SK-N-MC (cell line): ENCODE results near the gene TKFC.

ENCODE experiments used
- DNase-seq: peaks from one replicate; pipeline ENCODE4 v3.0.0-alpha.2; 2011; ENCODE audit warnings: low read depth, low spot score
- H3K27ac ChIP-seq: fragments of 200-600 bp; sonication (generic); 2 replicates; pipeline ENCODE4 v1.5.1; 2016; ENCODE audit warnings: mixed run types
- H3K36me3 ChIP-seq: fragments of 200-600 bp; sonication (generic); 2 replicates; pipeline ENCODE4 v1.6.1; 2017; ENCODE audit warnings: antibody characterized with exemption, low read length, mixed read lengths; ENCODE audit not compliant: insufficient read depth
- H3K4me3 ChIP-seq: fragments of 200-600 bp; sonication (generic); 2 replicates; pipeline ENCODE4 v1.5.1; 2016
- H3K9ac ChIP-seq: fragments of 200-600 bp; sonication (generic); 2 replicates; pipeline ENCODE4 v1.8.0; 2017; ENCODE audit warnings: mixed run types, mixed read lengths; ENCODE audit not compliant: insufficient read length
- H3K9me3 ChIP-seq: fragments of 200-600 bp; sonication (generic); 2 replicates; pipeline ENCODE4 v1.6.1; 2017; ENCODE audit warnings: low read depth, mild to moderate bottlenecking, antibody characterized with exemption, low read length, moderate library complexity, mixed read lengths
- EZH2 ChIP-seq: fragments of 200-600 bp; sonication (generic); IDR thresholded peaks from one replicate; pipeline ENCODE4 v1.6.1; 2017; ENCODE audit warnings: antibody characterized with exemption
- FOXP2 ChIP-seq: optimal IDR thresholded peaks from 2 replicates; pipeline ENCODE3; 2011; ENCODE audit warnings: mild to moderate bottlenecking, moderate library complexity; ENCODE audit not compliant: insufficient read depth; ENCODE audit errors: extremely low read length, control extremely low read depth
- POLR2AphosphoS5 ChIP-seq: IDR thresholded peaks from 2 replicates; pipeline ENCODE4 v1.6.1; 2012; ENCODE audit warnings: mild to moderate bottlenecking, low read depth, low read length, borderline replicate concordance

Gene TKFC

DNA sequence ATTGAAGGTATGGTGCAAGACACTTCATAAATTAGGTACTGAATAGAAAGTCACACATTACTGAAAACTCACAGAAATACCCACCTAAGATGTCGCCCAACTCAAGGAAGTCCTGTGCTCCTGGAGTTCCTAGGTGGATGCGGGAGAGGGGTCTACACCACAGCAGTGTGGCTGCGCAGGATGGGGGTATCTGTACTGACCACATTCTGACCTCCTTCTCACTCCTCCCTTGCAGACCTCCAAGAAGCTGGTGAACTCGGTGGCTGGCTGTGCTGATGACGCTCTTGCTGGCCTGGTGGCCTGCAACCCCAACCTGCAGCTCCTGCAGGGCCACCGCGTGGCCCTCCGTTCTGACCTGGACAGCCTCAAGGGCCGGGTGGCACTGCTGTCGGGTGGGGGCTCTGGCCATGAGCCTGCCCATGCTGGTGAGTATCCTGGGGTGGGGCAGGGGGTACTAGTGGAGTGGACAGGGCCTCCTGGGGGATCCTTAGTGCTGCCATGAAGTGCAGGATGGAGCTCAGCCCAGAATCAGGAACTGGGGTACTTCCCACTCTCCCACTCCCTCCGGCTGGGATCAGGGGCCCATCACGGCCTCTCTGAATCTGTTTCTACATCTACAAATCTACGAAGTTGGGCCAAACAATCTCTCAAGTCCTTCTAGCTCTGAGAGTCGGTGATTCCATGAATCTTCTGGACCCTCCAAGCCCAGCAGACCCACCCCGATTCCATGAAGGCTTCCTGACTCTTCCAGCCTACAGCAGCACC is 4.9 kb downstream of the TKFC start:
- no peaks in the 10 kb centered on the region for H3K9me3 ChIP-seq
- H3K36me3 ChIP-seq: no peaks in the 10 kb centered on the region
- TF ChIP-seq EZH2: no peak
- no peak for TF ChIP-seq FOXP2
- no peak for TF ChIP-seq POLR2AphosphoS5
- H3K9ac ChIP-seq: no peak overlapping the region
- H3K4me3 ChIP-seq: no peak overlapping the region
- no peak overlapping the region for H3K27ac ChIP-seq
- no peak for DNase-seq

- Histone ChIP-seq H3K27ac (no peak overlapping the region), H3K4me3 (no peak overlapping the region), H3K9me3 (no peaks in the 10 kb centered on the region), H3K36me3 (no peaks in the 10 kb centered on the region), H3K9ac (no peak overlapping the region)
- no peak for DNase-seq
- TF ChIP-seq EZH2: no peak
- no peak for TF ChIP-seq POLR2AphosphoS5
- no peak for TF ChIP-seq FOXP2
Measured at GRCh38 chr11:61338783-61339489, 5.9 kb downstream of the TKFC start.

DNA sequence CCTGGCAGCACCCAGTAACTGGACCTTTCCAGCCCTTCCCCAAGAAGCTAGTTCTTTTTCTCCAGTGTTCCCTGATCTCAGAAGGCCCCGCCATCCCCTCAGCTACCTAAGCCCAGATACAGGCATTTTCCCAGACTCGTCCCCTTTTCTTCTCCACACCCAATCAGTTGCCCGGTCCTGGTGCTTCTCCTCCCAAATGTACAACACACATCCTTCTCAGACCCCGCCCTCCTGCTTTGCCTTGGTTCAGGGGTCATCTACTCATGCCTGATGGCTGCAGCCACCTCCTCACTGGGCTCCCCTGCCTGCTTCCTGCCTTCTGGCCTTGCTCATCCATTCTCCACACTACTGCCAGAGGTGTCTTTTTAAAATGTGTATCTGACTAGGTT is 6.5 kb downstream of the TKFC start:
- Histone ChIP-seq H3K9ac (no peak overlapping the region), H3K27ac (no peak overlapping the region), H3K9me3 (no peaks in the 10 kb centered on the region), H3K36me3 (no peaks in the 10 kb centered on the region), H3K4me3 (no peak overlapping the region)
- DNase-seq: no peak
- TF ChIP-seq EZH2 (no peak), FOXP2 (no peak), POLR2AphosphoS5 (no peak)

DNA sequence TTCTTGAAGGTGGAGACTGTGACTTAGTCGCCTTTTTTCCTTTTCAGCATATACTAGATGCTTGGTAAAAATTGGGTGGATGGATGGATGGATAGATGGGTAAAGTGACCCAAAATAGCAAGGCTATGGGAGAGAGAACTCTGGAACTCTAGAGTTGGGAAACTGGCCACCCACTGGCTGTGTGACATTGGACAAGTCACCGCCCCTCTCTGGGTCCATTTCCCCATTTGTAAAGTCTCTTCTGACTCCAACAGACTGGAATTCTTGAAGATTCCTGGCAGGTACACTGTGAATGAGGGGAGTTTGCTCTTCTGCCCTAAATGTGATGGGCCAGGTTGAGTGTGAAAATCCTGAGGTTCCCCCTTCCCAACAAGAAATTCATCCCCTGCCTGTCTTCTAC is 8.0 kb downstream of the TKFC start:
- no peak for DNase-seq
- H3K9ac ChIP-seq: no peak overlapping the region
- no peak overlapping the region for H3K27ac ChIP-seq
- no peaks in the 10 kb centered on the region for H3K9me3 ChIP-seq
- H3K36me3 ChIP-seq: no peaks in the 10 kb centered on the region
- TF ChIP-seq FOXP2 (no peak), POLR2AphosphoS5 (no peak), EZH2 (no peak)
- H3K4me3 ChIP-seq: no peak overlapping the region

GRCh38 chr11:61341706-61342105 is 8.7 kb downstream of the TKFC start:
- TF ChIP-seq POLR2AphosphoS5 (no peak), FOXP2 (no peak), EZH2 (no peak)
- Histone ChIP-seq H3K27ac (no peak overlapping the region), H3K36me3 (no peaks in the 10 kb centered on the region), H3K9me3 (no peaks in the 10 kb centered on the region), H3K9ac (no peak overlapping the region), H3K4me3 (no peak overlapping the region)
- no peak for DNase-seq

DNA sequence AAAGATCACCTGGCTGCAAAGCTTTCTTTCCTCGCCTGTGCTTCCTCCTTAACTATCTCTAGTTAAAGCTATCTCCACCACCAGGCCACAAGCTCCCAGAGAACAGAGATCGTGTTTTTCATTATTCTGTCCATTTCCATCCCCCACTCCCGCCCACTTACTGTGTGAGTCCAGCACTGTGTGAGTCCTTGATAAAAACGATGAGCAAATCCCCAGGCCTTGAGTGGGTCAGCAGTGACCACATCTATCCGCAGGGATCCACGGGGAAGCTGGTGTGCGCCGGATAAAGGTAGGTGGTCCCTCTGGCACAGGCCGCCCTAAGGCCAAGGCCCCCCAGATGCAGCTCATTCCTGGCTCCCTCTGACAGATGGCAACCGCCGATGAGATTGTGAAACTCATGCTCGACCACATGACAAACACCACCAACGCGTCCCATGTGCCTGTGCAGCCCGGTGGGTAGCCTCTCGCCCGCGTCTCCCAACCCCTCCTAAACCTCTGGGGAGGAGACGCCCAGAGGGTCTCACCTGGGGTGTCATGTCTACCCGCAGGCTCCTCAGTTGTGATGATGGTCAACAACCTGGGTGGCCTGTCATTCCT is 9.3 kb downstream of the TKFC start:
- Histone ChIP-seq H3K9ac (no peak overlapping the region), H3K36me3 (no peaks in the 10 kb centered on the region), H3K4me3 (no peak overlapping the region), H3K9me3 (no peaks in the 10 kb centered on the region), H3K27ac (no peak overlapping the region)
- no peak for DNase-seq
- TF ChIP-seq EZH2 (no peak), POLR2AphosphoS5 (no peak), FOXP2 (no peak)

DNA sequence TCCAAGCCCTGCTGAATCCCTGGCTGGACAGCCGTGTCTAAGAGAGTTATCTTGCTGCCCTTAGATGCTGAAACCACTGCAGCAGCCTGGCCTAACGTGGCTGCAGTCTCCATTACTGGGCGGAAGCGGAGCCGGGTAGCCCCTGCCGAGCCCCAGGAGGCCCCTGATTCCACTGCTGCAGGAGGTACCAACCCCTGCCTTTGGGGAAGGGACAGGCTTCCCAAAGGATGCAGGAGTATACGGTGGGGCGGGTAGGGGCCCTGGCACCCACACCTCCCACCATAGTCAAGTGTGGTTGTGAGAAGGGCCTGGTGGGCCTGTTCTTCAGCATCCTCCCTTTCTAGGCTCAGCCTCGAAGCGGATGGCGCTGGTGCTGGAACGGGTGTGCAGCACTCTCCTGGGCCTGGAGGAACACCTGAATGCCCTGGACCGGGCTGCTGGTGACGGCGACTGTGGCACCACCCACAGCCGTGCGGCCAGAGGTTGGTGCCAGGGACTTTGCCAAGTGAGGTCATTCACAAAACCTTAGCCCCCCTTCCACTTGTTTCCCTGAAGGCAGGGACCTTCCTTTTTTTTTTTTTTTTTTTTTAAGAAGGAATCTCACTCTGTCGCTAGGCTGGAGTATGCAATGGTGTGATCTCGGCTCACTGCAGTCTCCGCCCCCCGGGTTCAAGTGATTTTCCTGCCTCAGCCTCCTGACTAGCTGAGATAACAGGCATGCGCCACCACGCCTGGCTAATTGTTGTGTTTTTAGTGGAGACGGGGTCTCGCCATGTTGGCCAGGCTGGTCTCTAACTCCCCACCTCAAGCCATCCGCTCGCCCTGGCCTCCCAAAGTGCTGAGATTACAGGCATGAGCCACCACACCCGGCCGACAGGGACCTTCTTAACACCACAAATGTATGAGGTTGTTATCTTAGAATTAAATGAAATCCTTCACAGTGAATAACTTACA is 11.0 kb downstream of the TKFC start:
- no peak overlapping the region for H3K27ac ChIP-seq
- H3K9ac ChIP-seq: no peak overlapping the region

More for the DNA sequence above, 11.0 kb downstream of the TKFC start:
- TF ChIP-seq FOXP2 (no peak), POLR2AphosphoS5 (no peak), EZH2 (no peak)
- Histone ChIP-seq H3K4me3 (no peak overlapping the region), H3K36me3 (no peaks in the 10 kb centered on the region; the same call in 1 of the 2 replicates), H3K9me3 (no peaks in the 10 kb centered on the region)
- DNase-seq: no peak
